Nucleus accumbens (tissue), 56 donors: ENCODE measurements around the gene TPD52L2.
A peak's percentile ranks its signal among the peaks of the same experiment; 100 is the strongest.

Source experiments
- DNase-seq, 56 donors: peaks; one replicate each; lab custom pipeline; 2025; lab: John Stamatoyannopoulos, UW

Gene TPD52L2

DNA sequence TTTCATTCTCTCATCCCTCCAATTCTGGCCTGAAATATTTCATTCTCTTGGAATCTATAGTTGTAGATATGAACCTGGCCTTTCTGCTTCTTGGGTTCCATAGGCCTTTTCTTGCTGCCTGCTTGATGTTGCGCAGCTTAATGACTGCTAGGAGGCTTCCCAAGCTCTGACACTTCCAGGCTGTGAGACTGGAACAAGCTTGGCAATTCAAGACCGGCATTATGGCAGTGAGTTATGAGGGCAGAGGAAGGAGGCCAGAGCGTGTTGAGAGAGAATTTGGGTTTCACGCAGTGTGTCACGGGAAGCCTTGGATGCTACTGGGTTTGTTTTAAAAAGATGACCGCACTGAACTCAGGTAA lies 28.9 kb downstream of the TPD52L2 start:
- DNase-seq, result peak in 1 of 56 donors; percentile 36

DNA sequence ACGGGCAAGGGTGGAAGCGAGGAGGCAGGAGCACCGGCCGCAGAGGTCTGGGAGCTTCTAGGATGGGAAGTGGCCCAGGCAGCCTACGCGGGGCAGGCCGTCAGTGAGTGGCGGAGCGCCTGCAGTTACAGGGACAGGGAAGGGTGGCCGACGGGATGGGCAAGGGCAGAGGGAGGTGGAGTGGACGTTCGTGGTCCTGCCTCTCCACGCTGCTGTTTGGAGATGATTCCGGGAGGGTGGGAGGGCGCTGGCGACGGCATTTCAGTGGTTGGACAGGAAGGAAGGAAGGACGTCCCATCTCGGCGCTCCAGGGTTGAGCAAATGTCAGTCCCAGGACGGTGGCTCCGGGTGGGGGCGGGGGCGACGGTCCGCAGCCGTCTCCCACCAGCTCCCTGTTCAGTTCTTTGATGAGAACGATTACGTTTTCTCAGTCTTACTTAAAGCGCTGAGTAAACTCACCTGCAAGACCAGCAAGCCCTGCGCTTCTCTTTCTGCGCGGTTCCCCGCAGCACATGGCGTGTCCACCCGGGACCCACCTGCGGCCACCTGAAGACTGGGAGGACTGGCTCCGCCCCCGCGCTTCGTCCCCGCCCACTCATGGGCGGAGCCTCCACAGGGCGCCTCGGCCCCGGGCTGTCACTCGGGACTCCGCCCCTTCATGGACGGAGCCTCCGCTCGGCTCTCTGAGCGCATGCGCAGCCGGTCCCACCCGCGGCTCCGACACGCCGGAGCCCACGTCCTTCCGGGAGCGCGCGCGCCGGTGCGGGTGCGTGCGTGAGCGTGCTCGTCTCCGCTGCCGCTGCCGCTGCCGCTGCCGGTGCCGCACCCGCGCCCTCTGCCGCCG lies 29.5 kb downstream of the TPD52L2 start, which contains the start of gene DNAJC5:
Gene DNAJC5, plus strand, starts transcription at position 769 of the 844 bp plus-strand sequence. CDS start 33,220 bp downstream, outside the sequence.
- DNase-seq, result peak; percentile 52 to 96 (median 91)

DNA sequence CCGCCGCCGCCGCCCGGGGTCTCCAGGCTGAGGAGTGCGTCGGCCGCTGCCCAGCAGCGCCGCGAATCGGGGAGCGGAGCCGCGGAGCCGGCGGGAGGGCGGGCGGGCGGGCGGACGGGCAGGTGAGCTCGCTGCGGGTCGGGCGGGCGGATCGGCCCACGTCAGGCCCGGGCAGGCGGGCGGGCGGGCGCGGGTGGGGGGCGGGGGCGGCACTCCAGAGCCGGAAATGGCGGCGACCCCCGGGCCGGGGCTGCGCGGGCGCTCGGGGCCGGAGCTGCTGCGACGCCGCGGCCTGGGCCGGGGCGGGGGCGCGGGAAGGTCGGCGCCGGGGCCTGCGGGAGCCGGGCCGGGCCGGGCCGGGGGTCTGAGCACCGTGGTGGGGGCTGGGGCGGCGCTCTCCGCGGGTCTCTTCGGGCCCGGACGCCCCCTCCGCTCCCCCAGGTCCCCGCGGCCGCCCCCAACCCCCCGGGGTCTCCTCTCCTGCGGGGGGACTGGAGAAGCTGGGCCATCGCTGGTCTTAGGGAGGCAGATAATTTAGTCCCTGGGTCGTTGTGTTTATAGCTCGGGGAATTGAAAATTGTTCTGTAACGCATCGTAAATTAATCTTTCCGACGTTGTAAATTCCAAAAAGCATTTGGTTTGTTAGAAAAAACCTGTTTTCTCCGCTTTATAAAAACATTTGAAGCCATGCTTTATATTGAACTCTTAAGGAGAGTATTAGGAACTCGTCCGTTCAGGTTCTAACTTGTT lies 30.3 kb downstream of the TPD52L2 start:
- DNase-seq, result no peak

DNA sequence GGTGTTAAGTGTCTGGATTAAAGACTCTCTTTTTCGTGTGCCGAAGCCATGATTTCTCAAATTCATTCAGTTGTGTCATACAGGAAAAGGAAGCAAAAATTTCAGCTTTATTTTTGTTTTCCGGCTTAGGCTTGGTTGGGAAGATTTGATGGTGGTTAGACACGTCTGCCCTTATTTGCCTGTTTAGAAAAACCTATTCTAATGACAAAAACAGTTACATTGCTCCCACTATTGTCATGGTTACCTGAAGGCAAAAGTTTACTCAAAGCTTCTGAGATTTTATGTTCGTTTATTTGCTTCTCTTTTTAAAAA lies 30.8 kb downstream of the TPD52L2 start:
- DNase-seq, result no peak

DNA sequence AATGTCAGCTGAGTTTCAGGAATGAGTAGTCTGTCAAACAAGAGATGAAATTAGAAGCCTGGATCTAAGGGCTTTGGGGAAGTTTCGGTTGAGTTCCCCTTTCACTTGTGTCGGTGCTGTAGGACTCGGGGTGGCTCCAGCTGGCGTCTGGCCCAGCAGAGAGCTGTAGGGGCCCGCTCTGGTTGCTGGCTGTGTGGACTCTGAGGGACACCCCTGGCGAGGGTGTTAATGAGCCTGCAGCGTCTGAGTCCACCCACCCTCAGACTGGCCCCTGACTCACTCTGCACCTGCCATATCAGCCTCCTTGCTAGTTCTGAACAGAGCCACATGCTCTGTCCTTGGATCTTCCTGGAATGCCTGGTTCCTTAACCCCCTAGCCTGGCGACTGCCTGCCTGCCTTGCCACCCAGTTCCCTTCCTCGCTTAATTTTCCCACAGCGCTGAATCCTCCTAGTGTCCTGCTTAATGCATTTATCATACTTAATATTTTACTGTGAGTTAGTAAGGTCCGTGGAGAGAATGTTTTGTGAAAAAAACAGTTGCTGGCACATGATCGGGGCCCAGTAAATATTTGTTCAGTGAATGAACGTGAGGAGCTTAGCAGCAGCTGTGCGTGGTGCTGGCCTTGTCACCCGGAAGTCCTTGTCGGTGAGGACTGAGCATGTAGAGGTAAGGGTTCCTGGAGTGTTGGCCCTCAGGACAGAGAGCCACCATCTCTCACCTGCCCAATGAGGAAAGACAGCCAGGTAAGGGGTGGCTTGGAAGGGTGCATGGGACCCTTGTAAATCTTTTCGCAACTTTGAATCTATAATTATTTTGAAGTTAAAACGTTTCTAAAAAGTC lies 31.4 kb downstream of the TPD52L2 start:
- DNase-seq, result peak in 25 of 56 donors; percentile 4 to 57 (median 22)

DNA sequence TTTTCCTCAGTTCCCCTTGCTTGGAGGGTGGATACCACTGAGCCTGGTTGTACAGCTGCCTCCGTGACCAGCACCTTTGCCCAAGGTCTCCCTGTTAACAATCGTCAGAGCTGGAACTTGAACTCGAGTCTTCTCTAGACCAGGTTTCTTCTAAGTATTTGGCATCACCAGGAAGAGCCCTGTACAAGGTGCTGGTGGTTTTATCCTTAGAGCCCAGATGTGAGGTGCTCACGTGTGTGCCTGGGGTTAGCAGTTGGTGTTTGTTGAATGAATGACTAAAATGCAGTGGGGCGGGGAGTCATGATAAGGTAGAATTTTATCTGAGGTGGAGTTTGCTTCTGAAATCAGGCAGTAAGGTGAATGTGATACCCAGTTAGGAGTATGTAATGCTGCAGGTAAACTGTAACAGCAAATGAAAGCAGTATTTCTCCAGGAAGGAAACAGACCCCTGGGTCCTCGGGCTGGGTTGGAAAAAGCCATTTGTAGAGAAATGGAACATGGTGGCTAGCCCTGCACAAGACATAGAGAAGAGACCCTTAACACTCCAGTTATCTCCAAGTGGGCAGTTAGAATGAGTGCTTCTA lies 33.0 kb downstream of the TPD52L2 start:
- DNase-seq, result no peak

DNA sequence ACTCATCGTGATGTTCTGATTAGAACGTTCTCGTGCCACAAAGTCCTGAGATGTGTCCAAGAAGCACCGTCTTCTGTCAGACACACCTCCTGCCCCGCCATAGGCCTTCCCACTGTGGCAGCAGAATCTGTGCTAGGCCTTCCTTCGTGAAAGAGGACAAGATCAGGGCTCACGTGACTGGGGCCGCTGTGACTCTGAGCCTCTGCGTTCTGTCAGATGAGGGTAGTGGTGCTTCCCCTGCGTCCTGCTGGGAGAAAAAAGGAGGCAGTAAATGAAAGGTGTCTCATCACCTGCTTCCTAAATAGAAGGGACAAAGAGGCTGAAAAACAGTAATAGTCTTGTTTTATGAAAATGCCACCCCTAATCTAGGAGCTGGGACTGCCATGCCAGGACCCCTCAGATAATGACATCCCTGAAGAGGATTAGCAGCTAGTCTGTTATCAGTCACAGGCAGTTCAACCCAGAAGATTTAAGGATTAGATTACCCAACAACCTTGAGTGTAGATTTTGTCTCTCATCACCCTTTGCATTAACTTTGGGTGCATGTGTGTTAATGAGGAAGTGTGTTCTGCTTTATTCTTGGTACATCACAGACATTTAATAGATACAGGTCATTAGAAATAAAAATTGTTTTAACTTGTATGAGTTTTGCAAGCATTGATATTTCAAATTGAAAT lies 34.0 kb downstream of the TPD52L2 start:
- DNase-seq, result no peak

DNA sequence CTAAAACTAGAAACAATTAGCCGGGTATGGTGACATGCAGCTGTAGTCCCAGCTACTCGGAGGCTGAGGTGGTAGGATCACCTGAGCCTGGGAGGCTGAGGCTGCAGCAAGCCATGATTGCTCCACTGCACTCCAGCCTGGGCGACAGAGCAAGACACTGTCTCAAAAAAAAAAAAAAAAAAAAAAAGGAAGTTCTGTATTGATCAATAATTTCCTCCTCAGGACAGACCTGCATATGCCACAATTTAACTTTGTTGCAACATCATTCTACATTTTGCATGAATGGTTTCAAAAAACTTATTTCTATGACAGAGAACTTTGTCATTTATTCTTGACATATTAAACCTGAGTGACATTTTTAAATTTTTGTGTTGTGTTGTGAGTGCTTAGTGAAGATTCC lies 35.3 kb downstream of the TPD52L2 start:
- no peak for DNase-seq

DNA sequence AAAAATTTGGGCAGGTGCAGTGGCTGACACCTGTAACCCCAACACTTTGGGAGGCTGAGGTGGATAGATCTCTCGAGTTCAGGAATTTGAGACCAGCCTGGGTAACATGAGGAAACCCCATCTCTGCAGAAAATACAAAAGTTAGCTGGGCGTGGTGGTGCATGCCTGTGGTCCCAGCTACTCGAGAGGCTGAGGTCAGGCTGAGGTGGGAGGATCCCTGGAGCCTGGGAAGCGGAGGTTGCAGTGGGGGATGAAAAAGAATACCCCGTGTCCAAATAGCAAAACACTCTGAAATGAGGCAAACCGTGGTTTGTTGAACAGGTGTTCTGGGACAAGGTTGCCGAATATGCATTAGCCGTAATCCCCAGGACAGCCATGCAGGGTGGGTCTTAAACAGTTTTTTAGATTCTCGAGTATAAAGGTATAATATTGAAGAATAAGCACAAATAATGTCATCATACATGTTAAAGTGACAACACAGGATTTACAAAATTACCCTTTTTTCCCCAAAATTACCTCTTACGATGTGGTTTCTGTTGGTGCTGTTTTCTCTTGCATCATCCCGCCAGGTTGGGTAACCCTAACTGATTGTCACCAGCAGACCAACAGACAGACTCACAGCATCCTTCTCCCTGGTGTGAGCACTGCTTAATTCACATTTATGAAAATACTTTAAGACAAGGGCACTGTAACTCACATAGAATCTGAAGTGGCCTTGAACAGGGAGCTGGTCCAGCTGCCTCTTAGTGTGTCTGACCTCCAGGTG lies 38.9 kb downstream of the TPD52L2 start:
- no peak for DNase-seq

DNA sequence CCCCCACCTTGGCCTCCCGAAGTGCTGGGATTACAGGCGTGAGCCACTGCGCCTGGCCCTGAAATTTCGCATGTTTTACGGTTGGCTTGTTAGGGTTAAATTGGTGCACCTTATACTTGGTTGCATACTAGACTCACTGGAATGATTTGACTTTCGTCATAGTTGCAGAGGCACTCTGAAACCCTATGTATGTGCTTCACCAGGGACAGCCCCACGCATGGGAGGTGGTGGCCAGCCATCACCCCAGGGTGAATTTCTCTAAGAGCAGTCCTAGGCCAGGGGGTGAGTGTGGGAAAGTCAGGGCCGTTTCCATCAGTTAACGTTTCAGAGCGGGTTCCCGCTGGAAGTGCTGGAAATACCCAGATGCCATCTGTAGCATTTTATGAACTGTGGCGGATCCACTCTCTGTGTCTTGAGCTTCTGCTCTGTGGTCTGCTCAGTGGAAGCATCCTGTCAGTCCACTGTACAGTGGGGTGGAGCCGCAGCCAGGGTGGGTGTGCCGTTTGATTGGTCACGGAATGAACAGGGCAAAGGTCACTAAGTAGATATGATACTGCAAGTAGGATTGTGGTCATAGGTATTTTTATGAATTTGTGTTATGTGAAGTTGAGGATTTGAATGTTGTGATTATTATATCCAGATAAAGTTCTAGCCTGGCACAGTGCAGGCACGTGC lies 43.1 kb downstream of the TPD52L2 start:
- no peak for DNase-seq

DNA sequence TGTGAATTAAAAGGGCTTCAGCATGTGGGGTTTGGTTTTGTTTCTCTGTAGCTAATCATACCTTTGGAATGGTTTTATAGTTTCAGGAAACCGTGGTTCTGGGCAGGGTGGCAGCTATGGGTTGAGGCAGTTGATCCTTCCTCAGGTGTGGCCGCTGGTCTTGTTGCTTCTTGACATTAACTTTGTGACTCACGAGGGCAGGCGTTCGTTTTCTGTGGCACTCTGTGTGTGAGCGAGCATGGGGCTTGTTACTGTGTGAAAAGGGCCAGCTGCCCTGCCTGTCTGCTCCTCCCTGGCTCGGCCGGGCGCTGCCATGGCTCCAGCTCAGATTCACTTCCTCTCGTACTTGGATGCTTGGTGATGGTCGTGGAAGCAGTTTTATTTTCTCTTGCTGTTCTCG lies 46.1 kb downstream of the TPD52L2 start:
- peak in 30 of 56 donors; percentile 2 to 69 (median 18) for DNase-seq

DNA sequence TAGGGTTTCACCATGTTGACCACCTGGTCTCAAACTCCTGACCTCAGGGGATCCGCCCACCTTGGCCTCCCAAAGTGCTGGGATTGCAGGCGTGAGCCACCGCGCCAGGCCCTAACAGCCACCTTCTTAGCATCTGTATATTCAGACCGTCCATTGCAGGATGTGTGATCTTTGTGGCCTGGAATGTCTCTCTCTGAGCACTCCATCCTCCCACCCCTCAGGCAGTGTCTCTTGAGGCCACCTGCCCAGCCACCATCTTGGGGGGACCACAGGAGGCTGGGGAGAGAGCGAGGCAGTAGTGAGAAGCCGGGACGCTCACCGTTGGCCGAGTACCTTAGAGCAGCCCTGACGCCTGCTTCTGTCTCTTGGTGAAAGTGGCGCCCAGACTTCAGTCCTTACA lies 48.7 kb downstream of the TPD52L2 start:
- no peak for DNase-seq

DNA sequence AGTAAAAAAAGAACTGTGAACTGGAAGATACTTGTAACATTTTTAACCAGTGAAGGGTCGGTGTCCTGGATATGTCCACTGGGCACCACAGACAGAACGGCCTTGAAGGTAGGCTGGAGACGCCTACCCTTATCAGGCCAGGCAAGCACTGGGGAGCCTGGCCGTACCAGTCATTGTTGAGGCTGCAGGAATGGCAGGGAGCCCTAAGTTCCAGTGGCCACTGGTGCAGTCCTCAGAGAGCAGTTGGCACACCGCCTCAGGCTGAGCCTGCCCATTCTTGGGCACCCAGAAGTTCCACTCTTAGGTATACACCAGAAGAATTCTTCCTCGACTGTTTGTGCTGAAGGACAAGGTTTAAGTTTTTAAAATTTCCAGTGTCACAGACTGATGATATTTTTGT lies 50.4 kb downstream of the TPD52L2 start:
- peak in 38 of 56 donors; percentile 4 to 80 (median 40) for DNase-seq

DNA sequence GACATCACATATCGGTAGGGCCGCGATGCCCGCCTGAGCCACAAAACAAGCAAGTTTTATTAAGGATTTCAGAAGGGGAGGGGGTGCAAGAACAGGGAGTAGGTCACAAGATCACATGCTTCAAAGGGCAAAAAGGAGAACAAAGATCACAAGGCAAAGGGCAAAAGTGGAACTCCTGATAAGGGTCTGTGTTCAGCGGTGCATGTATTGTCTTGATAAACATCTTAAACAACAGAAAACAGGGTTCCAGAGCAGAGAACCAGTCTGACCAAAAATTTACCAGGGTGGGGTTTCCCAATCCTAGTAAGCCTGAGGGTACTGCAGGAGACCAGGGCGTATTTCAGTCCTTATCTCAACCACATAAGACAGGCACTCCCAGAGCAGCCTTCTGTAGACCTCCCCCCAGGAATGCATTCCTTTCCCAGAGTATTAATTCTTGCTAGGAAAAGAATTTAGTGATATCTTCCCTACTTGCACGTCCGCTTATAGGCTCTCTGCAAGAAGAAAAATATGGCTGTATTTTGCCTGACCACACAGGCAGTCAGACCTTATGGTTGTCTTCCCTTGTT lies 51.4 kb downstream of the TPD52L2 start:
- DNase-seq, result peak in 1 of 56 donors; percentile 10

DNA sequence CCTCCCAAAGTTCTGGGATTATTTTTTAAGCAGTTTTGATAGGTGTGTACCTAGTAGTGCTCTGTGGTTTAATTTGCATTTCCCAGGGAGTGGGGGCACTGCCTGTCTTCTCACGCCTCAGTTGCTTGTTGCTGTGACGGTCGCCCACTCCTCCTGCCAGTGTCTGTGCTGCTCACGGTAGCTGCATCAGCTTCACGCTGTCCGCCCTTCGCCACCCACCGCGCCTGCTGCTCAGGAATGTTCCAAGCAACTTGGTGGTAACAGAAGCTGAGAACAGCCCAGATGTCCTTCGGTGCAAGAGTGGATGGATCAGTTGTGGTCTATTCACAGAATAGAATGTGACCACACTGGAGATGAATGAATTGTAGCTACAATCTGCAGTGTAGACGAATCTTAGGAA lies 52.7 kb downstream of the TPD52L2 start:
- DNase-seq, result peak in 29 of 56 donors; percentile 8 to 84 (median 37)

DNA sequence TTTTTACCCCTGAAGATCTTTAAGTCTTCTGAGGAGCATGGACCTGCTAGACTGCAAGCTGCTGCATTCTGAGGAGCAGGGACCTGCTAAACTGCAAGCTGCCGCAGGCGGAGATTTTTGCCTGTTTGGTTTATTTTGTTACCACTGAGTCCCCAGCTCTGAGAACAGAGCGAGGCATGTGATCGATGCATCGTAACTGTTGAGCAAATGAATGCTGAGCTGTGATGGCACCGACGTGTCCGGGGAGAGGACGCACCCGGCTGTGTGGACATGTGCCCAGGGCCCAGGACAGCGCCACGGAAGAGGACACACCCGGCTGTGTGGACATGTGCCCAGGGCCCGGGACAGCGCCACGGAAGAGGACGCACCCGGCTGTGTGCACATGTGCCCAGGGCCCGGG lies 54.1 kb downstream of the TPD52L2 start:
- peak in 3 of 56 donors; percentile 10 to 27 (median 18) for DNase-seq

DNA sequence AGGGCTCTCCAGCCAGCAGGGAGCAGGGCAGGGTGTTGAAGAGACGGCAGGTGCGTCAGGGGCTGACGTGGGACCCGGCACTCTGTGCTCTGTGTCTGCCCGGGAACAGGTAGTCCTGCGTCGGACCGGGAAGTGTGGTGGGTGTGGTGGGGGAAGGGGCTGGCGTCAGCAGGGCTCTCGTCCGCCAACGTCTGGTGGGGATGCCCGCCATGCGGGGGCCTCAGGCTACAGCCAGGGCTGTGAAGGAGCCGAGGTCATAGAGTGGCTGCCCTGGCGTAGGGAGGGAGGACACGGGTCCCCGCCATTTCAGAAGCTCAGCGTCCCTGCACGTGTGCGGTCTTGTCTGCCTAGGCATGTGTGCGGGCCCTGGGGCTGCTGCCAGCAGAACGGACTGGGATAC lies 55.2 kb downstream of the TPD52L2 start:
- DNase-seq, result no peak

DNA sequence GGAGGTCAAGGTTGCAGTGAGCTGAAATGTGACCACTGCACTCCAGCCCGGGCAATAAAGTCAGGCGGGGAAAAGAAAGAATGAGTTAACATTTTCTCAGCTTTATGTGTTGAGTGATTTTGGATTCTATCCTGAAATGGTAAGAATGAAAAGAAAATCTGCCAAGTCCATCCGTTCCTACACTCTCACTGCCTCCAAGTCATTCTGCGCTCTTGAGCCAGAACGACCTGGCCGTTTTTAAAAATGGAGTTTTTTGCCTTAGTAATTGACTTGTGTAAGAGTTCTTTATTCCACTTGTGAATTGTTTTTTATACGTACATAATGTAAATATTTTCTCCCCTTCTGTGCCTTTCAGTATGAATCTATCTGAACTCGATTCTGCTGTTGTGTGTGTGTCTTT lies 58.6 kb downstream of the TPD52L2 start:
- no peak for DNase-seq
